ENCODE data around the gene GARNL3.

Gene GARNL3

GRCh38 chr9:127389381-127390247 lies 125.0 kb downstream of the GARNL3 start:
- DNase-seq, result no peak

- DNase-seq, result no peak
Measured at GRCh38 chr9:127390248-127390545, 125.6 kb downstream of the GARNL3 start.

DNA sequence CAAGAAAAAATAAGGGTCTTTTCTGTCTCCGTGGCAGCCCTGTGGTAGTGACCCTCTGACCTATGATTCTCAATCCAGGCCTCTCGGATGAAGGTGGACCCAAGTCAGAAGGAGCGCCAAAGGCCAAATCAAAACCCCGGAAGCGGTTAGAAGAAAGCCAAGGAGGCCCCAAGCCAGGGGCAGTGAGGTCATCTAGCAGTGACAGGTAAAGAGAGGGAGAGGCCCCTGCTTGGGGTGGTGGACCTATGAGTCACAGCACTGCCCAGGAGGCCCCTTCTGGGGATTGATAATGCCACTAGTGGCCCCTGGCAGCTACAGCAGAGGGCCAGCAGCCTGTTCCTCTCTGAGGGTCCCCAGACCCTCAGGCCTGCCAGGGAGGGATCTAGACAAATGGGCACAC lies 126.0 kb downstream of the GARNL3 start:
- no peak for DNase-seq

DNA sequence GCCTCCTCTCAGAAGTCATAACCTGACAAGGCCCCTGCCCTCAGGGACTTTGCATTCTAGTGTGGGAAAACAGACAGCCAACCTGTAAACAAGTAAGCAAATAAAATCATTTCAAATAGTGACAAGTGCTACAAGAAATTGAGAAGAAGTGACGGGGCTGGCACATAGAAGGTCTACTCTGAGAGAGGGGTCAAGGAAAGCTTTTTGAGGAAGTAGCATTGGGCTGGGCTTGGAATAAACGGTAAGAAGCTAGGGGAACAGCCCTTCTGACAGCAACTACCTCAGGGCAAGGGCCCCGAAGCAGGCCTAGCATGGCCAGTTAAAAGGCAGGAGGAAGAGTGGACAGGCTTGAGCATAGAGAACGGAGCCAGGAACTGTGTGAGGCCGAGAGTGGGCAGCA lies 127.6 kb downstream of the GARNL3 start:
- no peak for DNase-seq

DNA sequence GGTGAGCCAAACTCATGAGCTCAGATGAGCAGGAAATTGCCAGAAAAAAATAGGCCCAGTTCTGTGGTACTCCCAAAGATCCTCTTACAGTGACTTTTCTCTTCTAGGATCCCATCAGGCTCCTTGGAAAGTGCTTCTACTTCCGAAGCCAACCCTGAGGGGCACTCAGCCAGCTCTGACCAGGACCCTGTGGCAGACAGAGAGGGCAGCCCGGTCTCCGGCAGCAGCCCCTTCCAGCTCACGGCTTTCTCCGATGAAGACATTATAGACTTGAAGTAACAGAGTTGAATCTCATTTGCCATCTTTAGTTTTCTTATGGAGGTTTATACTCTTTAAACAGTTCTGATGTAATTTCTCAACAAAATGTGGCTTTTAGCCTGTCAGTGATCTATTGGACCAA lies 128.4 kb downstream of the GARNL3 start:
- DNase-seq, result no peak

- no peak for DNase-seq
Measured at GRCh38 chr9:127393645-127394044, 129.1 kb downstream of the GARNL3 start.

DNA sequence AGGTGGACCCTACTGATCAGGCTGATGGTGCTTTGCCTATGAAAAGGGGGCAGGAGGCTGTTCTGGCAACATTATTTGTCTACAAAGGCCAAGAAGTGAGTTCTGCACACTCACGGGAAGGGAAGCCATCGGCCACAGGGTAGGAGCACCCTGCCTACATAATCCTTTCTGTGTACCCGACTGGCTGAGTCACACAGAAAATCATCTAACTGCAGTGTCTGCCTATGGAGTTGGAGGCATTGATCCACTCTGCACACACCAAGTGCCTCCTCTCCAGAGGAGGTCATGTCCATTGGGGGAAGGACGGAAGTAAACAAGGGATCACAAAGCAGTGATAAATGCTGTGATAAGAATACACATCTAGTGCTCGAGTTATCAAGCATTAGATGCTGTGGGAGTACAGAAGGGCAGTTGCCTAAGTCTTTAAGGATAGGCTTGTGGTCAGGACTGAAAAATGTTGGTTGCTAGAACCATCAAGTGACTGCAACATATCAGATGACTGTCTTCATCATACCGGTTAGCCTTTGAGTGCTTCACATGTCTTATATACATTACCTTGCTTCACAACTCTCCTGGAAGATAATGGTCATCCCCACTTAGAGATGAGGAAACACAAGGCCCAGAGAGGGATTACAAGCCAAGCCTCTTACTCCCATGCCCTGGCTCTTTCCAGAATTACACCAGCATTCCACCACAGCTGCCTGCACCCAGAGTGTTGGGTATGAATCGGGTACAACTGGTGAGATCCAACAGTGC lies 131.1 kb downstream of the GARNL3 start:
- no peak for DNase-seq

DNA sequence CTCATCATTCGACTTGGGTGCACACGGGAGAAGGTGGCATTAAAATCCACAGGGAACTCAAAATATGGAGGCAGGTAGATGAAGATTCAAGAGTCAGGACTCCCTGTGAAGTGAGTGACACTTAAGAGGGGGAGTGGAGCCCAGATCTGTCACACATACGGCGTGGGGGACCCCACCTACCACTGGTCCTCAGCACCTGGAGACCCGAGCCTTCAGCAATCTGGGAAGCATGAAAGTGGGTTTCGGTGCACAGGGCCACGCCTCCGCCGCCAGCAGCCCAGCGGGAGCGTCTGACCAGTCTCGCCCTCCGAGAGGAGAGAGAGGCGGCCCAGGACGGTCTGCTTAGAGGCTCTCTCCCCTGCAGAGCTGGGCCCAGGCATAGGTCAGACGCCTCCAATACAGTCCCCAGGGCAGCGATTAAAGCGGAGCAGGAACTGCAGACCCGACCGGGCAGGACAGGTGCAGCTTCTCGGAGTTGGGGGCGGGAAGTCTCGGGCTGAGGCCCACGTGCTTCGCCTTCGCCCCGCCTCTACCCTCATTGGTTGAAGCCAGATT lies 131.8 kb downstream of the GARNL3 start:
- DNase-seq, result no peak

DNA sequence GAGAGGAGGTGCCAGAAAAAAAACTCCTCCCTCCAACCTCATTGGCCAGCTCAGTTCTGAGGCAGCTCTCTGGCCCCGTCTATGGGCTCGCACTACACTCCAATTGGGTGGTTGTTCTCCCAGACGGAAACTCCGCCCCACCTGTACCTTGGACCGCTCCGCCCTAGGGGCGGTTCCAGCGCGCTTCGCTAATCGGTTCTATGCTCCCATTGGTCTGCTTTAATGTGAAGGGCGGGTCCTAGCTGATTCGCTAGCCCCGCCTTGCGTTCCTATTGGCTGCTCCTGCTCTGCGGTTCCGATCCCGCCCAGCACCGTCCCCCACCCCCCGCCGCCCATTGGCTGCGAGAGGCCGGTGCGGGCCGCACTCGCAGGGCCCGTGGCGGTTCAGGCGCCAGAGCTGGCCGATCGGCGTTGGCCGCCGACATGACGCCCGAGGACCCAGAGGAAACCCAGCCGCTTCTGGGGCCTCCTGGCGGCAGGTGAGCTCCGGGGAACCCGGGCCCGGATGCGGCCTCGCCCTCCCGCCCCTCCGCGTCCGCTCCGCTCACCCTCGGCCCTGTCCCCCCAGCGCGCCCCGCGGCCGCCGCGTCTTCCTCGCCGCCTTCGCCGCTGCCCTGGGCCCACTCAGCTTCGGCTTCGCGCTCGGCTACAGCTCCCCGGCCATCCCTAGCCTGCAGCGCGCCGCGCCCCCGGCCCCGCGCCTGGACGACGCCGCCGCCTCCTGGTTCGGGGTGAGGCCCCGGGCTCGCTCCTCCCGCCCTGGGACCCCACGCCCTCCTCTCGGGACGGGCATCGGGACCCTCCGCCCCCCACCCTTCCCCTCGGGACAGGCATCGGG lies 132.5 kb downstream of the GARNL3 start, which contains the start of gene SLC2A8:
SLC2A8 (plus strand) TSS at position 362 of the 838 bp plus-strand sequence; CDS start at position 424, 62 bp downstream.
- DNase-seq, result peak; percentile 97

GRCh38 chr9:127397646-127398274 lies 133.2 kb downstream of the GARNL3 start:
- no peak for DNase-seq

DNA sequence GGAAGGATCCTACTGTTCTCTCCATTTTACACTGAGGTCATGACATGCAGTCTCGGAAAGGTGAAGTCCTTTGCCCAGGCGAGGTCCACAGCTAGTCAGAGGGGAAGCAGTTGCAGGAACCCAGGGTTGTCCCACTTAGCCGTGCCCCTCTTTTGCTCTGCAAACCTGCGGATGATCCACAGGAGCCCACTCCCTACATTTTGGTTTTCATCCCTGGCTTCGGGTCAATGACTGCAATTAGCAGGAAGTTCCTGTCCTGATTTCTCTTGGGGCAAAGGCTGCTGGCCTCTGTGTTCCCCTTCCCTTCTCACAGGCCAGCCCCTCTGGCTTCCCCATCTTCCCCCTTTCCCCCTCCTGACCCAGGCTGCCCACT lies 133.7 kb downstream of the GARNL3 start:
- DNase-seq, result no peak

- no peak for DNase-seq
Measured at GRCh38 chr9:127398715-127399400, 134.3 kb downstream of the GARNL3 start.

- DNase-seq, result no peak
Measured at GRCh38 chr9:127399736-127400269, 135.2 kb downstream of the GARNL3 start.

DNA sequence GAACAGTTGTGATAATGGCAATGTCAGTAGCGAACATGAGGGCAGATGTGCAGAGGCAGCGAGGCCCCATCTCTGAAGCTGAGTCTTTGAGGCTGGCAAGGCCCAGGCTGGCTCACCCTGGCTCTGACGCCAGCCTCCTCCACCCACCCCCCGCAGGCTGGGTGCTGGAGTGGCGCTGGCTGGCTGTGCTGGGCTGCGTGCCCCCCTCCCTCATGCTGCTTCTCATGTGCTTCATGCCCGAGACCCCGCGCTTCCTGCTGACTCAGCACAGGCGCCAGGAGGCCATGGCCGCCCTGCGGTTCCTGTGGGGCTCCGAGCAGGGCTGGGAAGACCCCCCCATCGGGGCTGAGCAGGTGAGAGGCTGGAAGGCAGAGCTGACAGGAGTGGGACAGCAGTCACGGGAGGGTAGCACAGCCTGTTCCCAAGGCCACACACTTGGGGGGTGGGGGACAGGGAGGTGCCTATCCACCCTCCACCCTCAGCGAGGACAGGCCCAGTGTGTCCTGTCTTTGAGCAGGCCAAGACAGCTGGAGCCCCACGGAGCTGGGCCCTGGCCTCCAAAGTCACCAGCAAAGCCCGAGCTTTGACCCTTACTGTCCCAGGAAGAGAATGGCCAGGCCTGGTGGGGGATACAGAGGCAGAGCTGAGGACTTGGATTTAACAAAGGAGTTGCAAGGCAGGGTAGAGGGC lies 138.0 kb downstream of the GARNL3 start:
- DNase-seq, result no peak

DNA sequence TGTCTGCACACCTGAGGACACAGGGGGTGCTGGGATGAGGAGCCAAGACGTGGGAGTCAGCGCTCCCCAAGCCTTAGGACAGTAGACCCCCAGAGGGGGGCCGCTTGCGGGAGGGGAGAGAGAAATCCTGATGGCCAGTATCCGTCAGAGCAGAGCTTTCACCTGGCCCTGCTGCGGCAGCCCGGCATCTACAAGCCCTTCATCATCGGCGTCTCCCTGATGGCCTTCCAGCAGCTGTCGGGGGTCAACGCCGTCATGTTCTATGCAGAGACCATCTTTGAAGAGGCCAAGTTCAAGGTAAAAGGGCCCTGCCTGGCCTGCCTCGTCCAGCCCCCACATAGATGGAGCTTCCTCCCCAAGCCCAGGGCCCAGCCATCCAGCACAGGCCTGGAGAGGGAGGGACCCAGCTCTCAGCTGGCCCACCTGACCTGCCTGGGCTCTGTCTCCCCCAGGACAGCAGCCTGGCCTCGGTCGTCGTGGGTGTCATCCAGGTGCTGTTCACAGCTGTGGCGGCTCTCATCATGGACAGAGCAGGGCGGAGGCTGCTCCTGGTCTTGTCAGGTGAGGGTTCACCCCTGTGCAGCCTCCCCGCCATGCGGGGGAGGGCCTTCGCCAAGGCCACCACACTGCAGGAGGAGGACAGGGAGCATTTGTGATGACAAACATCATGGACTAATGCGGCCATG lies 139.1 kb downstream of the GARNL3 start:
- no peak for DNase-seq

DNA sequence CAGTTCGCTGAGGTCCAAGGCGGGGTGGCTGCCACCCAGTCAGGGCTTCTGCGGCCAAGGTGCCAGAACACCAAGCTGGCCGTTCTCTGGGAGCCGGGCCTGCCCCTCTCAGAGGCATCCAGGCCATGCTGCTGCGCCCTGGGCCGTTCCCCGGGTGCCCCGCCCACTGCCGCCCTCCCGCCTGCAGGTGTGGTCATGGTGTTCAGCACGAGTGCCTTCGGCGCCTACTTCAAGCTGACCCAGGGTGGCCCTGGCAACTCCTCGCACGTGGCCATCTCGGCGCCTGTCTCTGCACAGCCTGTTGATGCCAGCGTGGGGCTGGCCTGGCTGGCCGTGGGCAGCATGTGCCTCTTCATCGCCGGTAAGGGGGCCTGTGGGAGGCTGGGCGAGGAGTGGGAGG lies 140.1 kb downstream of the GARNL3 start:
- DNase-seq, result no peak

DNA sequence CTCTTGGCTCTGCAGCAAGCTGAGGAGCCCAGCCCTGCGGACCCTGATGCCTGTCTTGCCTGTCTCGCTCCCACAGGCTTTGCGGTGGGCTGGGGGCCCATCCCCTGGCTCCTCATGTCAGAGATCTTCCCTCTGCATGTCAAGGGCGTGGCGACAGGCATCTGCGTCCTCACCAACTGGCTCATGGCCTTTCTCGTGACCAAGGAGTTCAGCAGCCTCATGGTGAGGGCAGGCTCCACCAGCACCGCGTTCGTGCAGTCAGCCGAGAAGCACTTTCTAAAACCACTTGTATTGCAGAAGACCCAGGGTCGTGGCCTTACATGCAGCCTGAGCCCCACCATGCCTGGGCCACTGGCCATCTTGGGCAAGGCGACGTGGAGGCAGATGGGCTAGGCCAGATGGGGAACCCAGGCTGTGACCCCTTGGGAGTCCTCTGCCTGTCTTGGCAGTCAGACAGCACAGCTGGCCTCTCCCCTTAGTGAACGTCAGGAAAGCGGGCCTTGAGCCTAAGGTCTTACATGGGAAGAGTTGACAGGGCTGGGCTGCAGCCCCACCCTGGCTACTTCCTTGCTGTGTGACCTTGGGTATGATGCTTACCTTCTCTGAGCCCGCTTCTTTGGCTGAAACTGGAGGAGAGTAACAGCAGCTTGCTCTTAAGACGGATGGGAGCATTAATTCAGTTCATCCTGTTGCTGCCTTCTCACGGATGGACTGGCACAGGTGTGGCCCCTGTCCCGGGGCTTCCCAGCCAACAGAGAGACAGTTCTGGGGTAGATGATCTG lies 141.0 kb downstream of the GARNL3 start:
- no peak for DNase-seq

GRCh38 chr9:127406799-127407491 lies 142.4 kb downstream of the GARNL3 start:
- DNase-seq, result no peak

GRCh38 chr9:127407492-127407843 lies 142.9 kb downstream of the GARNL3 start:
- DNase-seq, result no peak

Measured in NCI-H526 treated with DMSO at 0.1 percent for 48 hours (cell line).